Loucy (cell line): ENCODE data around the gene HPS1.

Source experiments
- EZH2phosphoT487 ChIP-seq: fragments of 200-600 bp; IDR thresholded peaks from 2 replicates; pipeline ENCODE4 v1.6.1; 2018; ENCODE audit warnings: antibody characterized with exemption, mild to moderate bottlenecking, moderate library complexity, borderline replicate concordance
- TF ChIP-seq, protein P1 (sequence below): fragments of 200-600 bp; sonication (generic); conservative IDR thresholded peaks from 2 replicates; pipeline ENCODE4 v1.5.1; 2014; ENCODE audit warnings: mild to moderate bottlenecking, antibody characterized with exemption, low read length

DNA sequence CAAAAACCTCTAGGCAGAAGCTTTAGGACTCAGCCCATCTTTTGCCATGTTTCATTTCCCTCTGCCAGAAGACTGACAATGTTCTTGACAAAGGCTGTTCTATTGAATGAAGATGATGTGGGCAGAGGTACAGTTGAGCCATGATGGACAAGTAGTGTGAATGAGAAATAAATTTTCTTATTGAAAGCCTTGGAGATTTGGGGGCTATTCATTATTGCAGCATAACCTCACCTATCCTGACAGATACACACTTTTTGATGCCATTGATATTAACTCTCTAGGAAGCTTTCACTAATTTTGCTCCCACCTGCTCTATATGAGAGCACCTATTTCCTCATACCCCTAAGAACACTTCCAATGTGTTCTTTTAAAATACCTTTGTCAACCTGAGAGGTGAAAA lies 36.9 kb upstream of the HPS1 start:
- TF ChIP-seq, protein P1, sequence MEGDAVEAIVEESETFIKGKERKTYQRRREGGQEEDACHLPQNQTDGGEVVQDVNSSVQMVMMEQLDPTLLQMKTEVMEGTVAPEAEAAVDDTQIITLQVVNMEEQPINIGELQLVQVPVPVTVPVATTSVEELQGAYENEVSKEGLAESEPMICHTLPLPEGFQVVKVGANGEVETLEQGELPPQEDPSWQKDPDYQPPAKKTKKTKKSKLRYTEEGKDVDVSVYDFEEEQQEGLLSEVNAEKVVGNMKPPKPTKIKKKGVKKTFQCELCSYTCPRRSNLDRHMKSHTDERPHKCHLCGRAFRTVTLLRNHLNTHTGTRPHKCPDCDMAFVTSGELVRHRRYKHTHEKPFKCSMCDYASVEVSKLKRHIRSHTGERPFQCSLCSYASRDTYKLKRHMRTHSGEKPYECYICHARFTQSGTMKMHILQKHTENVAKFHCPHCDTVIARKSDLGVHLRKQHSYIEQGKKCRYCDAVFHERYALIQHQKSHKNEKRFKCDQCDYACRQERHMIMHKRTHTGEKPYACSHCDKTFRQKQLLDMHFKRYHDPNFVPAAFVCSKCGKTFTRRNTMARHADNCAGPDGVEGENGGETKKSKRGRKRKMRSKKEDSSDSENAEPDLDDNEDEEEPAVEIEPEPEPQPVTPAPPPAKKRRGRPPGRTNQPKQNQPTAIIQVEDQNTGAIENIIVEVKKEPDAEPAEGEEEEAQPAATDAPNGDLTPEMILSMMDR = no peak
- no peak for TF ChIP-seq EZH2phosphoT487
